ENCODE results near the gene GPATCH4. TPM values are rescaled to one million over a fixed set of nuclear protein-coding genes. Genes with fewer than 3 reads are reported as not detected.
"Not testable (repeated sequence)": the region's sequence is repeated elsewhere in the genome, so short reads cannot be mapped to it uniquely, and the experiment has no call there.

Gene GPATCH4
- total RNA-seq, 2 donors from 2014 or later = 8.9 to 9.6 TPM

GRCh38 chr1:156608981-156609380 lies 7.7 kb upstream of the GPATCH4 start:
- intact Hi-C loops (cut with DNase I) = no loop called here
- H3K36me3 ChIP-seq (replicated peaks in 1 of 2; ENCODE audit: insufficient read depth in 1 of 2, low read depth in 2 of 2) = no peaks in the 10 kb centered on the region
- peak in 1 of 4 donors; percentile 36 for DNase-seq
- H3K27me3 ChIP-seq = no peaks in the 10 kb centered on the region
- ATAC-seq = no peak
- H3K27ac ChIP-seq = no peak overlapping the region
- 29 to 36% methylated on average over 6 of the region's 6 CpGs for WGBS, 2 donors
- peak in 6 of 7 experiments; percentile 8 to 38 (median 34) for TF ChIP-seq CTCF (IDR thresholded peaks at IDR 0.05)
- no peak for TF ChIP-seq POLR2A (IDR thresholded peaks at IDR 0.05)
- no peak overlapping the region for H3K4me3 ChIP-seq
- H3K4me1 ChIP-seq = no peaks in the 10 kb centered on the region
- H3K9me3 ChIP-seq = no peaks in the 10 kb centered on the region

GRCh38 chr1:156608036-156608674 lies 6.9 kb upstream of the GPATCH4 start:
- no peaks in the 10 kb centered on the region for H3K4me1 ChIP-seq
- intact Hi-C loops (cut with DNase I) = no loop called here
- H3K9me3 ChIP-seq = no peaks in the 10 kb centered on the region
- H3K4me3 ChIP-seq = no peak overlapping the region
- H3K27me3 ChIP-seq = no peaks in the 10 kb centered on the region
- no peaks in the 10 kb centered on the region for H3K36me3 ChIP-seq (replicated peaks in 1 of 2; ENCODE audit: insufficient read depth in 1 of 2, low read depth in 2 of 2)
- ATAC-seq (peak; percentile 83), DNase-seq (peak; percentile 54 to 72 (median 60))
- no peak overlapping the region for H3K27ac ChIP-seq
- 21 to 26% methylated on average over 7 of the region's 7 CpGs for WGBS, 2 donors
- TF ChIP-seq POLR2A (IDR thresholded peaks at IDR 0.05) = no peak
- TF ChIP-seq CTCF (IDR thresholded peaks at IDR 0.05) = peak; percentile 29 to 86 (median 78)

GRCh38 chr1:156607344-156607743 lies 6.1 kb upstream of the GPATCH4 start:
- H3K9me3 ChIP-seq; H3K4me1 ChIP-seq; H3K27me3 ChIP-seq; H3K36me3 ChIP-seq (replicated peaks in 1 of 2; ENCODE audit: insufficient read depth in 1 of 2, low read depth in 2 of 2); H3K27ac ChIP-seq; DNase-seq; H3K4me3 ChIP-seq; intact Hi-C loops (cut with DNase I); ATAC-seq: not testable (repeated sequence)
- WGBS, 2 donors = 72 to 79% methylated on average over 4 of the region's 4 CpGs

- no peak overlapping the region for H3K27ac ChIP-seq
- DNase-seq = no peak
- TF ChIP-seq CTCF (IDR thresholded peaks at IDR 0.05) (peak in 3 of 7 experiments; percentile 14 to 27 (median 22)), POLR2A (IDR thresholded peaks at IDR 0.05) (no peak)
- H3K36me3 ChIP-seq (replicated peaks in 1 of 2; ENCODE audit: insufficient read depth in 1 of 2, low read depth in 2 of 2) = peaks cover 0 to 4% of the 10 kb centered on the region in 2 donors
- H3K27me3 ChIP-seq = no peaks in the 10 kb centered on the region
- H3K4me1 ChIP-seq = peaks cover 24% of the 10 kb centered on the region
- WGBS, 2 donors = 29 to 31% methylated on average over 10 of the region's 10 CpGs
- no peaks in the 10 kb centered on the region for H3K9me3 ChIP-seq
- intact Hi-C loops (cut with DNase I) = no loop called here
- H3K4me3 ChIP-seq = no peak overlapping the region
- ATAC-seq = no peak
Measured at GRCh38 chr1:156602557-156602993, 1.3 kb upstream of the GPATCH4 start.

GRCh38 chr1:156601892-156602291 lies 613 bp upstream of the GPATCH4 start:
- 73 to 78% methylated on average over 12 of the region's 12 CpGs for WGBS, 2 donors
- intact Hi-C loops (cut with DNase I) = no loop called here
- Histone ChIP-seq H3K9me3 (no peaks in the 10 kb centered on the region), H3K27me3 (no peaks in the 10 kb centered on the region), H3K4me1 (peaks cover 24% of the 10 kb centered on the region), H3K4me3 (peak overlapping the region; percentile 61 to 97), H3K27ac (peak overlapping the region; percentile 20 to 77 (median 60)), H3K36me3 (replicated peaks in 1 of 2; ENCODE audit: insufficient read depth in 1 of 2, low read depth in 2 of 2) (peaks cover 0 to 7% of the 10 kb centered on the region in 2 donors)
- DNase-seq (no peak), ATAC-seq (no peak)
- no peak for TF ChIP-seq CTCF (IDR thresholded peaks at IDR 0.05)
- no peak for TF ChIP-seq POLR2A (IDR thresholded peaks at IDR 0.05)
